ENCODE results near the gene LGR6. TPM values are rescaled to one million over a fixed set of nuclear protein-coding genes. Genes with fewer than 3 reads are reported as not detected.

The LGR6 gene
- total and polyA plus RNA-seq, 2 donors (not counting 1 experiment from before 2014, with no cell fraction given) = 0.28 TPM; not detected in 1

- WGBS (ENCODE audit: insufficient coverage) = 97% methylated on average over 2 of the region's 2 CpGs
- H2AFZ ChIP-seq (ENCODE audit: insufficient read depth, low read depth, low read length, poor library complexity, severe bottlenecking) = no peak overlapping the region
- H3K4me3 Mint-ChIP-seq = no peak overlapping the region
- ChIA-PET POLR2A (no interaction called here), CTCF (interaction anchor here (1.8 to 5.5 kb wide), 2 partner anchors 9 to 165 kb away, joined by 5 to 37 read pairs; partner anchors contain the start of gene PTPN7)
- H3K9me3 ChIP-seq (ENCODE audit: control extremely low read depth in 1 of 3, control insufficient read depth in 2 of 3, insufficient read depth in 1 of 3, low read length in 2 of 3) = no peaks in the 10 kb centered on the region
- intact Hi-C loops (cut with micrococcal nuclease) = no loop called here
- no peaks in the 10 kb centered on the region for H3K9me3 Mint-ChIP-seq (ENCODE audit: insufficient read depth)
- peaks cover 7 to 70% of the 10 kb centered on the region in 2 experiments for H3K36me3 ChIP-seq (replicated peaks in 1 of 2; ENCODE audit: control extremely low read depth in 1 of 2, control insufficient read depth in 1 of 2, extremely low read depth in 1 of 2, insufficient read depth in 2 of 2, low read length in 1 of 2)
- H3K9ac ChIP-seq (ENCODE audit: low read length) = no peak overlapping the region
- no peaks in the 10 kb centered on the region for H3K79me2 ChIP-seq (ENCODE audit: control insufficient read depth, insufficient read depth, low read length)
- no peaks in the 10 kb centered on the region for H3K27me3 ChIP-seq (replicated peaks in 1 of 4; ENCODE audit: control extremely low read depth in 1 of 4, control insufficient read depth in 3 of 4, insufficient read depth in 4 of 4, low read length in 3 of 4)
- DNase-seq = no peak
- peak overlapping the region; percentile 10 for H3K27ac Mint-ChIP-seq
- H3K4me1 Mint-ChIP-seq = peaks cover 23% of the 10 kb centered on the region
- TF ChIP-seq EZH2 (IDR thresholded peaks at IDR 0.05; ENCODE audit: borderline replicate concordance, insufficient read depth, low read depth, low read length, poor library complexity, severe bottlenecking) (no peak), CTCF (IDR thresholded peaks at IDR 0.05) (no peak)
- H3K27ac ChIP-seq (ENCODE audit: low read length in 2 of 2) = no peak overlapping the region
- H3K4me3 ChIP-seq (ENCODE audit: control extremely low read depth in 1 of 5, extremely low read depth in 1 of 5, insufficient read depth in 1 of 5, low read depth in 2 of 5, low read length in 4 of 5) = no peak overlapping the region
- peaks cover 9 to 15% of the 10 kb centered on the region in 2 donors for H3K4me1 ChIP-seq (ENCODE audit: control insufficient read depth in 2 of 2, insufficient read depth in 2 of 2, low read length in 2 of 2)
- H4K20me1 ChIP-seq (ENCODE audit: control insufficient read depth, insufficient read depth, low read length, poor library complexity, severe bottlenecking) = no peaks in the 10 kb centered on the region
- no peak overlapping the region for H3K4me2 ChIP-seq (replicated peaks; ENCODE audit: low read depth, low read length, poor library complexity, severe bottlenecking)
- ATAC-seq (ENCODE audit: low read depth) = no peak
- H3K27me3 Mint-ChIP-seq = no peaks in the 10 kb centered on the region
These were observed 42.6 kb upstream of the LGR6 start for GRCh38 chr1:202151045-202151444.

GRCh38 chr1:202152399-202152798 lies 41.2 kb upstream of the LGR6 start:
- ATAC-seq (ENCODE audit: low read depth) = no peak
- Histone ChIP-seq H4K20me1 (ENCODE audit: control insufficient read depth, insufficient read depth, low read length, poor library complexity, severe bottlenecking) (no peaks in the 10 kb centered on the region), H3K9ac (ENCODE audit: low read length) (no peak overlapping the region), H3K79me2 (ENCODE audit: control insufficient read depth, insufficient read depth, low read length) (no peaks in the 10 kb centered on the region), H3K9me3 (ENCODE audit: control extremely low read depth in 1 of 3, control insufficient read depth in 2 of 3, insufficient read depth in 1 of 3, low read length in 2 of 3) (no peaks in the 10 kb centered on the region), H3K4me3 (ENCODE audit: control extremely low read depth in 1 of 5, extremely low read depth in 1 of 5, insufficient read depth in 1 of 5, low read depth in 2 of 5, low read length in 4 of 5) (no peak overlapping the region), H3K4me1 (ENCODE audit: control insufficient read depth in 2 of 2, insufficient read depth in 2 of 2, low read length in 2 of 2) (peaks cover 0 to 2% of the 10 kb centered on the region in 2 donors), H3K27me3 (replicated peaks in 1 of 4; ENCODE audit: control extremely low read depth in 1 of 4, control insufficient read depth in 3 of 4, insufficient read depth in 4 of 4, low read length in 3 of 4) (no peaks in the 10 kb centered on the region), H3K36me3 (replicated peaks in 1 of 2; ENCODE audit: control extremely low read depth in 1 of 2, control insufficient read depth in 1 of 2, extremely low read depth in 1 of 2, insufficient read depth in 2 of 2, low read length in 1 of 2) (peaks cover 11 to 82% of the 10 kb centered on the region in 2 experiments), H2AFZ (ENCODE audit: insufficient read depth, low read depth, low read length, poor library complexity, severe bottlenecking) (no peak overlapping the region), H3K4me2 (replicated peaks; ENCODE audit: low read depth, low read length, poor library complexity, severe bottlenecking) (no peak overlapping the region), H3K27ac (ENCODE audit: low read length in 2 of 2) (no peak overlapping the region)
- H3K27me3 Mint-ChIP-seq = no peaks in the 10 kb centered on the region
- no peak for TF ChIP-seq EZH2 (IDR thresholded peaks at IDR 0.05; ENCODE audit: borderline replicate concordance, insufficient read depth, low read depth, low read length, poor library complexity, severe bottlenecking)
- TF ChIP-seq CTCF (IDR thresholded peaks at IDR 0.05) = no peak
- ChIA-PET POLR2A (no interaction called here), CTCF (interaction anchor here (1.5 to 5.5 kb wide), 3 partner anchors 8 to 164 kb away, joined by 3 to 37 read pairs (median 5); partner anchors contain the start of gene PTPN7)
- no peak overlapping the region for H3K4me3 Mint-ChIP-seq
- 100% methylated on average over 5 of the region's 10 CpGs for WGBS (ENCODE audit: insufficient coverage)
- no peak for DNase-seq
- no peaks in the 10 kb centered on the region for H3K9me3 Mint-ChIP-seq (ENCODE audit: insufficient read depth)
- intact Hi-C loops (cut with micrococcal nuclease) = no loop called here
- H3K27ac Mint-ChIP-seq = no peak overlapping the region
- H3K4me1 Mint-ChIP-seq = peaks cover 16% of the 10 kb centered on the region
